ENCODE data around the gene NTRK3.

Gene NTRK3

DNA sequence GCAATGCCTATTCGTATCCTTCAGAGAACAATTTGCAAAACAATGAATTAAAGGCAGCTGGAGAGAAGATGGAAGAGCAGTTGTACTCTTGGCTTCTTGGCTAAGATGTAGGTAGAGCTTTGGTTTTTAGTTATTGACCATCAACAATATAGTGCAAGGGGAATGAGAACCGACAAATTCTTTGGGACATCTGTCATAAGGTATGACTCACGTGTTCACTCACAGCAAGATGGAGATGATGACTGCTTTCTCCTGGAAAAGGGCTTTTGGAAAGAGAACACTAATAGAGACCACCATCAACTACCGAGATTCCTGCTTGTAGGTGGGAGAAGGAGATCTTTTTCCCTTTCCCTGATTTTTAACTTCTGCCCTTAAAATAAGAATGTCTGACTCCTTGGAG, 234.9 kb downstream of the NTRK3 start:
- DNase-seq, result no peak

DNA sequence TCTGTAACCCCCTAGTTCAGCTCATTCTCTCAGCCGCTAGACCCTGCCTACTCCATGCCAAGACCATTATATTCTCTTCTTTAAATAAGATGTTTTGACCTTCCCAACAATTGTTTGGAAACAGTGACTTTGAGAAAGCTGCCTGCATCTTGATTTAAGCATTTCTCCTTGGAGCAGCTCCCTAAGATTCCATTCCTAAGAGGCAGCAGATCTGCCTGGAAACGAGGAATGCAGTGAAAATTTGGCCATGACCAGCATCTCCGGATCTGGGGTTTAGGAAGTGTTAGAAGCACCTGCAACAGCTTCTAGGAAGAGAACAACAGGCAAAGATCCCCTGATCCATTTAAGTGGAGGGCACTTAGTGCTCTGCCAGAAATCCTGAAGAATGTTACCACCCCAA, 235.7 kb downstream of the NTRK3 start:
- no peak for DNase-seq

DNA sequence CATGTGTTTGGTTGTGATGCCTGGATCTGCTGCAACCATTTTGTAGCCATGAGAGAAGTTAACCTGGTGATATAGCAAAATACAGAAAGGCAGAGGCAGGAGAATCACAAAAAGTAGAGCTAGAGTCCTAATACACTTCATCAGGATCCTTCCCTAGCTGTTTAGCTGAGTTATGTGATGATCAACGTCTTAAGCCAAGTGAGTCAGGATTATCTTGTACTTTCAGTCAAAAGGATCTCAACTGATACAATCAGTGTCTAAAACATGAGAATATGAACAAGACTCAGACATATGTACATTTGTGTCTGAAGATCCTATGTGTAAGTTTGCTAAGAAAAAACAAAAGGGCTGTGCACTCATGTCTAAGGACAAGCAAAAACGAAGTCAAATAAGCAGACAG, 236.9 kb downstream of the NTRK3 start:
- no peak for DNase-seq

DNA sequence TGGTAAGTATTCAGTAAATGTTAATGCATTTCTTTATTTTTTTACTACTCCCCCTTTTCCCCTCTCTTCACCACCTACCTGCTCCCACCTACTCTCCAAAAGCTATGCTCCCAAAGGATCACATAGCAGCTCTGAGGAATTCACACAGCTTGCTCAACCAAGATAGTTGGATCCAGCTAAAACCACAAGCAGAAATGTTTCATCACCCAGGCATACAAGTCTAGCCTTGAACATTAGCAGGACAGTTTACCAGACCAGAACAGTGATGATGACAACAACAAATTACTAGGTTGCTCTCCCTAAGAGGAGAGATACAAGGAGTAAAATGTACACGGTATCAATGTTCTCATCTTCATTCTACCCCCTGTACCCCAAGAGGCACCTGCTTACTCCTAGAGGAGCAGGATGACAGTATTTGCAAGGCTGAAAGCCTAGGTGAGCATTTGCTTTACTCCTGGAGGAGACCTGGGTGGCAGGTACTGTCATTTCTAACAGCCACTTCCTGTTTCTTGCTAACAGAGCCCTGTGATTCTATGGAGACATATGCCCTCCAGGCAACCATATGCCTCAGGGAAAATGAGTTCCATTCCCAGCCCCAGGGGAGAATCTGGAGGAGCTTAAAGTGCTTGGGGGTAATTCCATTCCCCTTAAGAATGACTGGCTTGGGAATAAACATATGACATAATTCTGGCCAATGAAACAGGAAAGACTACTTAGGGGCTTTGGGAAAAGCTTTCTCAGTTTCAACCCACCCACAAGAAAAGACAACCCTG, 237.5 kb downstream of the NTRK3 start:
- no peak for DNase-seq

DNA sequence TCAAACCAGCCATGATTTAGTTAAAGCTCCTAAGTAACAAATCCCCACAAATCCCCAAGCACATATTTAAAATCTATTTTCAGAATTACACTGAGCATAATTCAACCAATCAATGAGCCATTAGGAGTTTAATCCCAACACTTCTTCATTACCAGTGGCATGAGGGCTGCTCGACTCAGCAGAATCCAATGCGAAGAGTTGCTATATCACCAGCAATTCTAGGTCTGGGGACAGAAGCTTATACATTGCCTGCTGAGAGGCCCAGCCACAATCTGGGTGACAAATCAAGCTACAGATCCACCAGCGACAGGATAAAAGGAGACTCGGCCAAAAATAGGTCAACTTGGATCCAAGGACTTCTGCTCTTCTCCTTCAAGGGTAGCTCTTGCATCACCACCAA, 238.8 kb downstream of the NTRK3 start:
- no peak for DNase-seq

DNA sequence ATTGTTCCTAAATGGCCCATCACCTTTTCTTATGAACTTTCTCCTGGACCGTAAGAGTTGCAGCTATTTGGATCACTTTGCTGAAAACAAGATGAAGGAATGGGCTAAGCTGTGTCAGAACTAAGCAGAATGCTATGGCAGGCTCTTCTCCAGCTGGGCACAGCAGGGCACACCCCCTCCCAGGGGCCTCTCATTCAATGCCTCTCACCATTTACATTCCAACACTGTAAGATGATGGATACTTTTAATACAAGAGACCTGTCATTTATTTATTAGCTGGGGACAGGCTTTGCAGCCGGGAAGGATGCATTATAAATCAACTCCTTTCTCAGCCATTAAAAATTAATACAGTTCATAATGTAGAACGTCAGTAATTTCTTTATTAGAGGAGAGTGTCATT, 240.1 kb downstream of the NTRK3 start:
- DNase-seq, result no peak

DNA sequence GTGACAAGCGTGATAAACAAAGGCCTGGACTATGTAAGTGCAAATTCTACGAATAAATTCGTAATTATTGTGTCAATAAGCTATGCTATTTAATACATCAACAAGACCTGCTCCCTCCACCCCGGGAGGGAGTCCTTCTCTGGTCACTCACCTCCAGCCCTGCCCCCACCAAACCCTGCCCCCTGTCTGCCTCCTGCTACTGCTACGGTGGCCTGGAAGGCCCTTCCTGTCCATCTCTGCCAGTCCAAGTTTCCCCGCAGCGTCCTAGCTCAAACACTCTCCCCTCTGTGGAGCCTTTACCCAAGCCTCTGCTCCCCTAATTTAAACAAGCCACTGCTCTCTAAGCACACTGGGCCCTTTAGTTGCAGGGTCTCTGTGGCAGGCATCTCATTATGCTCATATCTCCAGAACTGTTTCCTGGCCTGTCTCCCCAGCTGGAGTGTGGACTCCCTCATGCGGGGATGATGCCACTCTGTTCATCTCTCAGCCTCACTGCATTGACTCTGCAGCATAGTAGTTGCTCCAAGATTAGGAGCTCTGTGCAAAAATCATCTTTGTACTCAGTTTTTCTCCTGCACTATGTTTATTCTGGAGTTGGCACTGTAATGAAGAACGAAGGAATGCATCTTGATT, 241.2 kb downstream of the NTRK3 start:
- DNase-seq, result no peak

DNA sequence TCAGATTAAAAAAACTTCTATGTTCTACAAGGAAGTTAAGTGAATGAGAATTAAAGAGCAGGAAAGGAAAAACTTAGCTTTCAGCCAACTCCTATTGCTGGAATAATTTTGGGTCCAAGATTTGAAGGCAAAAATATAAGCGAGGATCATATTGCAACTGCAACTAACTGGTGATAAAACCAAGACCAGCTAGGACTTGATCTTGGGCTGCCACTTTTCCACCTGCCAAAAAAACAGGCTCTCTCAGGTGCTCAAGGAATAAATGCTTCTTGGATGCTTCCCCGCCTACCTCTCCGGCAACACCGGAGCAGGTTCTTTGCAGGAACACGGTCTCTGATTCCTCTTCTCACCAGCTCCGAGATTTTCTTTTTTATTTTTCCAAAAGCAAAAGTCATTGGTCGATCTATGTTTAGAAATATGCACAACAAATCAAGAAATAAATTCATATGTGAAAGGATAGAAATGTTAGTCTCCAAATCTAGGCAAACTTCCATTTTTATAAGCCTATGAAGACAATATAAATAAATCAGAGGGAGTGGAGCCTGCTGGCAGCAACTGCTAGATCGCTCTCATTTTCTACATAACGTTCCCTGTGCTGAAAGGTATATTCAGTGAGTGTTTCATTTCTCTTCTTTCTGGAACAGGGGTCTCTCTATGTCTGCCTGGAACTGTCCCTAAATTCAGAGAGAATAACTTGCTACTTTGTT, 241.9 kb downstream of the NTRK3 start:
- DNase-seq, result no peak

DNA sequence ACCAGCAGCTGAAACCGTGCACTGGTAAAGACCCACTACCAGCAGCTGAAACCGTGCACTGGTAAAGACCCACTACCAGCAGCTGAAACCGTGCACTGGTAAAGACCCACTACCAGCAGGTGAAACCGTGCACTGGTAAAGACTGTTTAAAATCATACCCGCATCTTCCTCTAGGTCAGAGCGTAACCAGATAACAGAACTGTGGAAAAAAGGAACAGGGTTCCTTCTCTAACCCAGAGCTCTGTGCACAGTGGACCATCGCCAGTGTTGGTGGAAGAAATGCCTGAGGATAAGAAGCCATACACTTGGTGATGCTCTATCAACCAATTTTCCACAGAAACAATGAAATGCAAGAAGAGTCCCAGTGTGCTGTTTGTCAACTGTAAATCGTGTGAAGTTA, 243.4 kb downstream of the NTRK3 start:
- DNase-seq, result no peak

DNA sequence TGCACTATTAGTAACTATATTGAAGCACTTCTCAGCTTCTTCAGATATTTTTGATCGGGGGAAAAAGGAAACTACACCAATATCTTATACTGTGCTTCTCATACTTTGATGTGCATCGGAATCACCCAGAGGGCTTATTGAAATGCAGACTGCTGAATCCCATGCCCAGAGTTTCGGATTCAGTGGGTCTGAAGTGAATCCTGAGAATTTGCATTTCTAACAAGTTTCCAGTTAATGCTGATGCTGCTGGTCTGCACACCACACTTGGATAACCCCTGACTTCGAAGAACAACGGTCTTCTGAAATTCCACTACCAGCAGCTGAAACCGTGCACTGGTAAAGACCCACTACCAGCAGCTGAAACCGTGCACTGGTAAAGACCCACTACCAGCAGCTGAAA, 243.9 kb downstream of the NTRK3 start:
- DNase-seq, result no peak

DNA sequence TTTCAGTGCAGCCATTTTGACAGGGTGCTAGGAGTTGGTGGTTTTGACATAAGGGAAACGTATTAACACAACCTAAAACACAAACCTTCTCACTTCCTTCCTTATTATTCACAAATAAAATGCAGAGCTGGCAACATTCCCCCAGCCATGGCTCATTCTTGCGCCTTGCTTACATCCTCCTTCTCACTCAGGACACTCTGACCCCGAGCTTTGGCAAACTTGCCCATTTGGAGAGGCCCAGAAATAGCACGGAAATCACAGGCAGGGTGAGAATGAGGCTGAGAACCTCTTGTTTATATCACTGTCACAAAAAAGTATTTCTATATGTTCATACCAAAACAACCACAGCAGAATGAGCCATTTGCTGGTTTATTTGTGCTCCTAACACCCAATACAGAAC, 244.3 kb downstream of the NTRK3 start:
- no peak for DNase-seq

DNA sequence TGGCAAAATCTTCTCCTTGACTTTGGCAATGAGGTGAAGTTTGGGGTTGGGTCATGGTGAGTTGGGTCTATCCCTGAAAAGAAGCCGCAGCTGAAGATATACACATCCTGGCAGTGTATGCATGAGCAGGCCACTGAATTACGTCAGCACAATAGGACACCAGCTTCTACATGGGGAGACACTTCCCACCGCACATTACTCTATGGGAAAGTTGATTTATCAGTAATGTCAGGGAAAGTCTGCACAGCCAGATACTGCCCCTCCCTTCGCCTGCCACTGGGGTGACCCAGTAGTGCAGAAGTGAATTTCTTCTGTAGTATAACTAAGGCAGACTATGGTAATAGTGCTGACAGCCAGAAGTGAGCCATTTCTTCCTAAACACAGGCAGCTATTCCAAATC, 245.0 kb downstream of the NTRK3 start:
- no peak for DNase-seq

DNA sequence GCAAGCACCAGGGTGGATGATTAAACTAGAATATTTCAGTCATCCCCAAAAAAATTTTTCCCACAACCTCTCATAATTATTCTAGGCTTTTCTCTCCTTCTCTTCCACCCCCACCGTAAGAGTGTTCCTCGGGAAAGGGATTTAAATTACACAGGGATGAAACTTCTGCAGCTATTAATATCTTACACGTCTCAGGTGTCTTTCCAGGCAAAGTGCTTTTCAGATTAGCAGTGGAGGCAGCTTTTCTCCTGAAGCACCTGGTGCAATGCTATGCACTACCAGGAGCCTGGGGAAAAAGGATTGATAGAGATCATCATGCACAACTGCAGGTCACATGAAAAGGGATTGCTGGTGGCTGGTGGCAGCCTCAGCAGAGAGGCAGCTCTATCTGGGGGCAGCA, 250.4 kb downstream of the NTRK3 start:
- DNase-seq, result no peak

DNA sequence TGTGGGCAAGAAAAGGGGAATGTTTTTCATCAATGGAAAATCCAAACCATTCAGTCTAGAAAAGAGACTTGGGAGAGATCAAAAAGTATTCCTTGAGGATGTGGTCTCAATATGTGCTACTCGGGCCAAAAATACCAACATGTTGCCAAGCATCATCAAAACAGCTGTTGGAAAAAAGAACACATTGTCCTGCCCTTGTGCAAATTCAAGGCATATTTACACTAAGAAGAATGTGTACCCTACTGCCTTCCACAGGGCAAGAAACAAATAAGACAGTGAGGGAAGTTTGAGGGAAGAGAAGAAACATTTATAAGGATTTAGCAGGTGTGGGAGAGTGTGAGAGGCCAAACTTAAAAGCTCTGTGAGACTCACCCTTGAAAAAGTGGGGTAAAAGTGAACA, 252.1 kb downstream of the NTRK3 start:
- no peak for DNase-seq

DNA sequence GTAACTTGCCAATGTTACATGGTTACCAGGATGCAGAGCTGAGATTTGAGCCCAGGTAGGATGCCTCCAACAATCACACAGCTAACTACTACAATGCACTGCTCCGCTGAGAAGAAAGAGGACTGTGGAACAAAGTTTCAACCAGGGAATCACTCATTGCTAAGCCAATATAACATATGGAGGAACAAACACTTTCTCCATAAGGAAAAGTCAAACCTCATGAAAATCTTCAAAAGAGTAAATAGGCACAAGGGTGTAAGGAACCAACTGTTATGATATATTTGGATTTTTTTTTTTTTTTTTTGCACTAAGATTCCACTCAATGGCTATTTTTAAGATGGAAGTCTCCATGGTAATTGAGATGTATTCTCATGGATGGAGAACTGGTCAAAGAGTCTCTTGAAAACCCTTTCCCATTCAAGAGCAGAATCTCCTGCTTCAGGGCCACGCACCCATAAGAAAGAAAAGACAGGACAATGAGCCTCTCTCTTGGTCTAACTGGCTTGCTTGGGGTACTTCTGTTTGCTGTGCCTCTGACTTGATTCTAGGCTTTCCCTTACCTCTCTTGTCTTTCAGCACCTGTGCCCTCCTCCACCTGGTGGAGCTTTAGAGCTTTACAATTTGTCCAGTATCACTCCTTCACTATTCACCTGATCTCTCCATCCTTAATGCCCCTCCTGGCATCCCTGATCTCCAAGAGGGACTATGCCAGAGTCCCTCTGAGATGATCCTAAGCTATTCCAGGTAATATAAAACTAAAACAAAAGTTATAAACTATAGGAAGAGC, 252.8 kb downstream of the NTRK3 start:
- DNase-seq, result no peak

DNA sequence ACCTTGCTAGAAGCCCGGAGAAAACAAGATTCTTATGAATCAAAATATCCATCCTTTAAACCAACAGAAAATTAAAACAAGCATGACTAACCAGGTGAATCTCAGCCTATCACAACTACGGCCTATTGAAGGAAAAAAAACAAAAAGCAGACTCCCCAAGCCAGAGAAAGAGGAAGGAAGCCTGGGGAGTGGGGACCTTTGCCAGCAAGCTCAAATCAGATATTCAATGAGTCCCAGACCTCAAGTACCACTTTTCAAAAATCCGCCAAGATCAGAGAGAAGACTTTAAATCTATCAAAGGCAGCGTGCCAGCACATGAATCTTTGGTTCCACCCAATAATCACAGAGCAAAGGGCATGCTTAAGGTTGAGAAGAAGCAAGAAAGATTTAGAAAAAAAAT, 253.8 kb downstream of the NTRK3 start:
- DNase-seq, result no peak

DNA sequence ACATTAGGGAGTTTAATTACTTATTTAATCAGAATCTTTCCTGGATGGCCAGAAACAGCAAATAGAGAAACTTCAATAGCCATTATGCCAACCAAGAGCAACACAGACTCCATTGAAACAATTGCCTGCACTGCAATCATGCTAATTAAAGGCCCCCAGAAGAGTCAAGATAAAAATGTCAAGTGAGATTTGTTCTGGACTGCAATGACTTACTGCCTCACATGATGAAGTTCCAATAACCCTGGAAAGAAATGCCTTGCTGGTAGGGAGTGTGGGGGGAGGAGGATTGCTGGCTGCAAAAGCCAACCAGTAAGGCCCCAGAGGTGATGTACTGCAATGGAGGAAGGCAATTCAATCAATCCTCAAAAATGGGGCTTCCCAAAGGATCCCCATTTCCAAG, 257.9 kb downstream of the NTRK3 start:
- DNase-seq, result no peak

DNA sequence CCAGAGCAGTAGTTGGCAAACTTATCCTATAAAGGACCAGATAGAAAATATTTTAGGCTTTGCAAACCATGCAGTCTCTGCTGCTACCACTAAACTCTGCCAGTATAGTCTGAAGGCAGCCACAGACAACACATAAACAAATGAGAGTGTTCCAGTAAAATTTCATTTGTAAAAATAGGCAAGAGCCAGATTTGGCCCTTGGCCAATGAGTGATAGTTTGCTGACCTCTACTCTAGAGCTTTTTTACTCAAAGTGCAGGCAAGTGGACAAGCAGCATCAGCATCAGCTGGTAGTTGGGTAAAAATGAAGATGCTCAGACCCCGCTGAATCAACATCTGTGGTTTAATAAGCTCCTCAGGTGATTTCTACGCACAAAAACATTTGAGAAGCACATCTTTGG, 269.8 kb downstream of the NTRK3 start:
- DNase-seq, result no peak

DNA sequence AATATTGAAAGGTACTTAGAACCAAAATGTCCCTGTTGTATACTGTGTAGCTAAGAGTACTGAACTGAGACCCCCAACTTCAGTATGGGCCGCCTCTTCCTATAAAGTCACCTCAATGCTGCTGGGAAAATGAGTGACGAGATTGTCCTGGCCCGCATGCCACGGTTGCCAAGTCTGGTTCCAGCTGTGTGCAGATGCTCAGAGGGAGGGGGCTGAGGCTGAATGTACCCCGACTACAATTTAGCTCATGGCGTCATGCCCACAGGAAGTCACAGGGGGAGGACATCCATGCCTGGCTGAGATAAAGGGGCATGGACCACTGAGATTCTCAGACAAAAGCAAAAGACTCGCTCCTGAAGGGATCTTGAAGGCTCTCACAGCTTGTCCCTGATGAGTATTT, 271.1 kb downstream of the NTRK3 start:
- no peak for DNase-seq

DNA sequence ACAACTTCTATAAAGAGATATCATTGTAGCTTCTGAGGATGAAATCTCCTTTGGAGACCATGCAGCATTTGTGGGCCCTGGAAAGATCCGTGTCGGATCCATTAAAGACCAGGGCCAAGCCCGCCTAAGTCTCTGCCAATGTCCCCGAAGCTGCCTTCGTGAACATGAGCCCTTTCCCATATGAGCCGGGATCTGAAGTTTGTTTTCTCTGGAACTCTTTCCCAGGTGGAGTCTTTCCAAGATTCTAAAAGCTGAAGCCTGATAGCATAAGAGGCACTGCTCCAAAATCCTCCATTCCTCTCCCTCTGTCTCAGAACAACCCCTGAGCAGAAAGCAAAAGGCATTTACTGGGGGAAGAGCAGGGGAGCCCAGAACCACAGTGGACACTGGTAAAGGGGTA, 274.6 kb downstream of the NTRK3 start:
- DNase-seq, result no peak

DNA sequence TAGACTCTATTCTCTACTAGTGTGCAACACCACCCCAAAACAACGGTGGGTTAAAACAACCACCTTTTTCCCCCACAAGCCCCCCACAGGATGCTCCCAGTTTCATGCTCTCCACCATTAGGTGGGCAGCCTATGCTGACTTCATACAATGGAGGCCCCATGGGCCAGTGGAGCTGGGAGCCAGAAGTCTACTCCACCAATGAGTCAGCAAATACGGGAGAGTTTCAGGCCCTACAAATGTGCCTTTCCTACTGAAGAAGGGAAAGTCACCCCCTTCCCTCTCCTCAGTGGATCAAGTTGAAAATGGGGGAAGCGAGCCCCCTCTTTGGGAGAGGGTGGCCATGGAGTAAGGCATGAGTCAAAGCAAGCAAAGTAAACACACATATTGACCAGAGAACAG, 278.6 kb downstream of the NTRK3 start:
- DNase-seq, result no peak

DNA sequence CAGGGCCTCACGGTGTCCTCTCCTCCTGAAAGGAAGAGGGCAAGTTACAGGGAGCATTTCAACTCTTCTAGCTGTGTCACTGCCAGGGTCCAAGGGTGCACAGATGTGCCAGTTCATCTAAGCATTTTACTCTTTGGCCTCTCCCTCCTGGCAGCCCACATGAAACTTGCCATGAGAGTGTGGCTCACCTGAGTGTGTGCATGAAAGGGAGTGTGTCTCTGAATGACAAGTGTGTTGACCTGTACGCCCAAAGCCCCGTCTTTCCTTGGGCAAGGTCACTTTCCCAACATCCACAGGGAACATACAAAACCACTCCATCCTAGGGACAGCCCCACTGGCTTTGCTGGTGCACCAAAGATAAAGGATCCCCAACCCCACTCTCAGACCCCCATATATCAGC, 280.0 kb downstream of the NTRK3 start:
- no peak for DNase-seq

DNA sequence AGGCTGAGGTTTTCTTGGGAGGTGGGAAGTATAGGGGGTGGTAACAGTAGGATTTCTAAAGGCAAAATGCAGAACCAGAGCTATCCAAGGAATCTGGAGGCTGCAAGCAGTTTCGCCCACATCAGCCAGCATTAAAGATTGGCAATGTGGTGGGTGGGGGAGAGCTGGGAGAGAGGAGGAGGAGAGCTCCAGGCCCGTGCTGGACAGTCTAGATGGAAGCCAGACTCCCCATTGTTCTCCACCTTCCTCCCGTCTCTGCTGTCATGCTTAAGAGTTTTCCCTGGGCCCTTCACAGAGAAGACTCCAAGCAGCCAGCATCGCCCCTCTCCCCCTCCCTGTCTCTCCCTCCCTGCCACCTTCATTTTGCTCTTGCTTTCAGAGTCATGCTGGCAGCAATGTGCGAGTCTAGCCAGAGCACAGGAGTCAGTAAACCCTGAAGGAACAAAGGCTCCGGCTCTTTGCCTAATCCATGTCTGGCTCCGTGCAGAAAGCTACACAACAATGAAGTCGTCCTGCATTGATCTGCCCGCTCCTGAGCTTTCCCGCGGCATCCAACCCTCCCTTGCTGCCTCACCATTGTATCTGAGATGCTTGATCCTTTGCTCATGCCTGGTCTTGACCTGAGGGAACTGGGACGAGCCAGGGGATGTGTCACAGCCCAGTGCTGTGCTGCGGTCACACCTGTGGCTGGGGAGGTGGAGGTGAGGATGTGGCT, 282.9 kb downstream of the NTRK3 start:
- DNase-seq, result no peak
